ENCODE data around the gene GRM7.

DNA sequence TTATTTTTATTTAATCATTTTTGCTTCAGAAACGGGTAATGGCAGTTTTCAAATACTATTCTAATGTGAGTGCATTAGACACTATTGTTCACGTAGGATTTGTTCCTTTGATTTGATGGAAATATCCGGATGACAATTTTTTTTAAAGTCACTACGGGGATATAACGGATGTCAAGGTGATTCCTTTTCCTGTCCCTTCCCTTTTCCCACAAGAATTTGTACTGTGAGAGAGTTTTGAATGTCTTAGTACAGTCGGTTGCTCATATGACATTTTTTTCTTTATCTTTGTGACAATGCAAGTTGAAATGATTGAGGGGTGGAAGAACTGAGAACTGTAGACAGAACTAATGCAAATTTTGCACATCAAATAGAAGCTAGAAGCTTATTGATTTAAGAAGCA is 209.5 kb downstream of the GRM7 start:
- TF ChIP-seq POLR2A (IDR thresholded peaks at IDR 0.05): no peak
- TF ChIP-seq, protein P1, sequence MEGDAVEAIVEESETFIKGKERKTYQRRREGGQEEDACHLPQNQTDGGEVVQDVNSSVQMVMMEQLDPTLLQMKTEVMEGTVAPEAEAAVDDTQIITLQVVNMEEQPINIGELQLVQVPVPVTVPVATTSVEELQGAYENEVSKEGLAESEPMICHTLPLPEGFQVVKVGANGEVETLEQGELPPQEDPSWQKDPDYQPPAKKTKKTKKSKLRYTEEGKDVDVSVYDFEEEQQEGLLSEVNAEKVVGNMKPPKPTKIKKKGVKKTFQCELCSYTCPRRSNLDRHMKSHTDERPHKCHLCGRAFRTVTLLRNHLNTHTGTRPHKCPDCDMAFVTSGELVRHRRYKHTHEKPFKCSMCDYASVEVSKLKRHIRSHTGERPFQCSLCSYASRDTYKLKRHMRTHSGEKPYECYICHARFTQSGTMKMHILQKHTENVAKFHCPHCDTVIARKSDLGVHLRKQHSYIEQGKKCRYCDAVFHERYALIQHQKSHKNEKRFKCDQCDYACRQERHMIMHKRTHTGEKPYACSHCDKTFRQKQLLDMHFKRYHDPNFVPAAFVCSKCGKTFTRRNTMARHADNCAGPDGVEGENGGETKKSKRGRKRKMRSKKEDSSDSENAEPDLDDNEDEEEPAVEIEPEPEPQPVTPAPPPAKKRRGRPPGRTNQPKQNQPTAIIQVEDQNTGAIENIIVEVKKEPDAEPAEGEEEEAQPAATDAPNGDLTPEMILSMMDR (IDR thresholded peaks at IDR 0.05): no peak
